Adrenal gland (tissue), 5 donors: ENCODE measurements around the gene MVB12B.

Experiments used
- CTCF ChIP-seq, 6 experiments: fragments of 450-650 bp in 4 of 6; fragments of 200-600 bp in 2 of 6; sonication (generic) in 1 of 6; IDR thresholded peaks; 1 replicate in 5 of 6; 2 replicates in 1 of 6; pipeline versions ENCODE4 v1.5.1 to v1.8.0; 2016 to 2021; ENCODE audit warnings: antibody characterized with exemption in 6 of 6, mild to moderate bottlenecking in 2 of 6, moderate library complexity in 1 of 6
- POLR2A ChIP-seq, 2 donors: fragments of 450-650 bp; IDR thresholded peaks; one replicate each; pipeline ENCODE4 v1.6.1; 2017; ENCODE audit warnings: antibody characterized with exemption in 2 of 2, mild to moderate bottlenecking in 2 of 2, moderate library complexity in 1 of 2
- donor health status: DM: no; HTN: no; CAD: no.

GRCh38 chr9:126452106-126452505 lies 125.5 kb downstream of the MVB12B start:
- TF ChIP-seq CTCF (IDR thresholded peaks at IDR 0.05): no peak
- TF ChIP-seq POLR2A (IDR thresholded peaks at IDR 0.05): no peak
